GM15510 (cell line): ENCODE results near the gene ACP4.

ENCODE experiments used
- POLR2A ChIP-seq: IDR thresholded peaks from 3 replicates; pipeline ENCODE4 v1.6.1; 2011; ENCODE audit warnings: borderline replicate concordance; ENCODE audit not compliant: insufficient read length; ENCODE audit errors: extremely low read depth

The ACP4 gene

GRCh38 chr19:50832666-50833065 is 42.5 kb downstream of the ACP4 start:
- no peak for TF ChIP-seq POLR2A

GRCh38 chr19:50833117-50833801 is 43.0 kb downstream of the ACP4 start, which contains the start of gene KLK15:
Gene KLK15, minus strand, starts transcription at chr19:50833574. Its CDS starts 2,082 bp downstream, at chr19:50831492.
- TF ChIP-seq POLR2A, result no peak

- no peak for TF ChIP-seq POLR2A
Observed at GRCh38 chr19:50833802-50834167, 43.6 kb downstream of the ACP4 start.

- TF ChIP-seq POLR2A, result no peak
Observed at GRCh38 chr19:50835103-50835784, 45.0 kb downstream of the ACP4 start.

- TF ChIP-seq POLR2A, result peak; percentile 88
Observed at GRCh38 chr19:50835785-50836542, 45.7 kb downstream of the ACP4 start.

GRCh38 chr19:50836543-50837195 is 46.5 kb downstream of the ACP4 start:
- TF ChIP-seq POLR2A, result no peak

- TF ChIP-seq POLR2A, result no peak
Observed at GRCh38 chr19:50837300-50837699, 47.1 kb downstream of the ACP4 start.

GRCh38 chr19:50838239-50838638 is 48.0 kb downstream of the ACP4 start:
- no peak for TF ChIP-seq POLR2A

- no peak for TF ChIP-seq POLR2A
Observed at GRCh38 chr19:50839712-50840655, 49.8 kb downstream of the ACP4 start.

GRCh38 chr19:50842130-50842529 is 51.9 kb downstream of the ACP4 start:
- no peak for TF ChIP-seq POLR2A

- TF ChIP-seq POLR2A, result no peak
Observed at GRCh38 chr19:50843205-50843604, 53.0 kb downstream of the ACP4 start.

- TF ChIP-seq POLR2A, result no peak
Observed at GRCh38 chr19:50843701-50844221, 53.5 kb downstream of the ACP4 start.

- TF ChIP-seq POLR2A, result no peak
Observed at GRCh38 chr19:50844296-50844935, 54.2 kb downstream of the ACP4 start.
